Epithelial cell of esophagus (primary cell): ENCODE data around the gene MAMDC2.

Experiments
- DNase-seq: peaks from one replicate; pipeline ENCODE4 v3.0.0; 2010; ENCODE audit warnings: low read depth
- H3K4me3 ChIP-seq: 2 replicates; pipeline ENCODE4 v1.5.1; 2011; ENCODE audit warnings: mild to moderate bottlenecking, low read length, control low read depth
- CTCF ChIP-seq: IDR thresholded peaks from 2 replicates; pipeline ENCODE4 v1.5.1; 2011; ENCODE audit warnings: low read depth, mild to moderate bottlenecking, low read length, control low read depth, inconsistent platforms; ENCODE audit not compliant: insufficient read depth; ENCODE audit errors: missing control alignments

Gene MAMDC2

GRCh38 chr9:70127540-70128416 lies 84.1 kb downstream of the MAMDC2 start:
- TF ChIP-seq CTCF = no peak
- no peak overlapping the region for H3K4me3 ChIP-seq
- no peak for DNase-seq

GRCh38 chr9:70130266-70130665 lies 86.6 kb downstream of the MAMDC2 start:
- no peak overlapping the region for H3K4me3 ChIP-seq
- peak; percentile 84 for DNase-seq
- no peak for TF ChIP-seq CTCF

- no peak for TF ChIP-seq CTCF
- H3K4me3 ChIP-seq = no peak overlapping the region
- peak; percentile 37 for DNase-seq
Measured at GRCh38 chr9:70131296-70131695, 87.6 kb downstream of the MAMDC2 start.

- TF ChIP-seq CTCF = no peak
- H3K4me3 ChIP-seq = no peak overlapping the region
- peak; percentile 23 for DNase-seq
Measured at GRCh38 chr9:70133253-70134208, 89.9 kb downstream of the MAMDC2 start.

- no peak for DNase-seq
- no peak overlapping the region for H3K4me3 ChIP-seq
- TF ChIP-seq CTCF = no peak
Measured at GRCh38 chr9:70134360-70134759, 90.7 kb downstream of the MAMDC2 start.

GRCh38 chr9:70135176-70135575 lies 91.5 kb downstream of the MAMDC2 start:
- TF ChIP-seq CTCF = no peak
- no peak for DNase-seq
- H3K4me3 ChIP-seq = no peak overlapping the region
